Inferior parietal cortex (tissue), 1 donor: ENCODE data around the gene ZFP36L1.

Source experiments
- DNase-seq: peaks from one replicate; pipeline ENCODE4 v3.0.0-alpha.2; 2016; ENCODE audit errors: extremely low spot score

ZFP36L1 gene

DNA sequence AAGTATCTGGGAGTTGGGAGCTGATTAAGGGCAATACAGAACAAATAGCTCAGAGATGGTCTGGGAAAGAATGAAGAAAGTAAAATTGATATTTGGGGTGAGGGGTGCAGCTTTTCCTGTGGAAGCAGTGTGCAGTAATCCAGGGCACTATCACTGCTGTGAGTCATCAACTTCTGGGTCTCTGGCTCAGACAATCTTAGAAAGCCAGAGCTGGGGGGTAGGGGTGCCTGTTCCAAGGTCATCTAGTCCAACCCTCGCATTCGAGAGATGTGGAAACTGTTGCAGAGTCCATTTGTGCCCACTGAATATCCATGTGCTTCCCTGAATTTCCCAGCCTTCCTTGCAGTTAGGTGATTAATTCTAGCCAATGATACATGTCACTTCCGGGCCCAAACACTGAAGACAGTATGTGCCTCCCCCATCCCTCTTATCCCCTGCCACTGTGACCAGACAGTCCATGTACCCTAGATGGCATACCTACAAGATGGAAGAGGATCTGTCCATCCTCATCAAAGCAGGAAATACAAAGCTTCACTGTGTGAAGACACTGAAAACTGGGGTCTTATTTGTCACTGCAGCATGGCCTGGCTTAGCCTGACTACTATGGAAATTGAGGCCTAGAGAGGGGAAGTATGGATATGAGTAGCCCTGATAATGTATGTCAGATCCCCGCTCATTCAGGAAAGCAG is 51.9 kb downstream of the ZFP36L1 start:
- no peak for DNase-seq

DNA sequence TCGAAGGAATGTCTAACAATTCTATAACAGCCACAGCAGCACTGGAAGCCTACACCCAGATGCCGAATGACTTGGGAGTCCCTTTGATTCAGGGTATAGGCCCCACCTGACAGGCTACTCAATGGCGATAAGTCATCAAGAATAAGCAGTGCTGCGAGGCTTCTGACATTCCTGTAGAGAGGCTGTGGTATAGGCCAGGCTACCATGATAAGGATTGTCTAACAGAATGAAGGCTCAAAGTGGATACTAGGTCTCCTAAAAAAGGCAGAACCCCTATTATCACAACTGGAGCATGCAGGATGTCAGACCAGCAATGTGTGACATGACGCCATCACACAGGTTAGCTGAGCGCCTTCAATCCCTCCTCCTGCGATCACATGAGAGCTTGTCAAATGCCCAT is 53.2 kb downstream of the ZFP36L1 start:
- no peak for DNase-seq

DNA sequence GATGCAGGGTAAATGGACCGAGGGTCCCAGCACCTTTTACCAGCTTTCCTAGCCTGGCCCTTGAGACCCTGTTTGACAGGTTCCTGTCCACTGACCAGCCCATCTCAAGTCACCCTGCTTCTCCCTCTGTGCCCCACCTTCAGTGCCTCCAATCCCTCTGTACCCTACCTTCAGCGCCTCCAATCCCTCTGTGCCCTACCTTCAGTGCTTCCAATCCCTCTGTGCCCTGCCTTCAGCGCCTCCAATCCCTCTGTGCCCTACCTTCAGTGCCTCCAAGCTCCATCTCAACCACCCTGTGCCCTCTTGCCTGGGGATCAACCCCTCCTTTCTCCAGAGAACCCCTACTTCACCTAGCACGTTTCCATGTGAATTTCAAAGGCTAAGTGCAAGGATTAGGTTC is 54.3 kb downstream of the ZFP36L1 start:
- DNase-seq, result no peak
